Erythroblast (primary cell): ENCODE measurements around the gene SGCD.

Experiments
- GATA1 ChIP-seq: IDR thresholded peaks from 2 replicates; pipeline ENCODE4 v1.6.1; 2011; ENCODE audit warnings: low read depth, mild to moderate bottlenecking, control low read depth, low read length, moderate library complexity
- POLR2A ChIP-seq: IDR thresholded peaks from 2 replicates; pipeline ENCODE4 v1.6.1; 2011; ENCODE audit warnings: mild to moderate bottlenecking, low read length

- TF ChIP-seq POLR2A (no peak), GATA1 (no peak)
These were observed 13.9 kb downstream of the SGCD start for GRCh38 chr5:156340893-156341292.
